ENCODE data around the gene SLC37A3.

GRCh38 chr7:140348161-140348849 is 50.0 kb downstream of the SLC37A3 start:
- TF ChIP-seq POLR2AphosphoS5 (IDR thresholded peaks at IDR 0.05; ENCODE audit: low read depth, low read length), result no peak
- TF ChIP-seq, protein P1, sequence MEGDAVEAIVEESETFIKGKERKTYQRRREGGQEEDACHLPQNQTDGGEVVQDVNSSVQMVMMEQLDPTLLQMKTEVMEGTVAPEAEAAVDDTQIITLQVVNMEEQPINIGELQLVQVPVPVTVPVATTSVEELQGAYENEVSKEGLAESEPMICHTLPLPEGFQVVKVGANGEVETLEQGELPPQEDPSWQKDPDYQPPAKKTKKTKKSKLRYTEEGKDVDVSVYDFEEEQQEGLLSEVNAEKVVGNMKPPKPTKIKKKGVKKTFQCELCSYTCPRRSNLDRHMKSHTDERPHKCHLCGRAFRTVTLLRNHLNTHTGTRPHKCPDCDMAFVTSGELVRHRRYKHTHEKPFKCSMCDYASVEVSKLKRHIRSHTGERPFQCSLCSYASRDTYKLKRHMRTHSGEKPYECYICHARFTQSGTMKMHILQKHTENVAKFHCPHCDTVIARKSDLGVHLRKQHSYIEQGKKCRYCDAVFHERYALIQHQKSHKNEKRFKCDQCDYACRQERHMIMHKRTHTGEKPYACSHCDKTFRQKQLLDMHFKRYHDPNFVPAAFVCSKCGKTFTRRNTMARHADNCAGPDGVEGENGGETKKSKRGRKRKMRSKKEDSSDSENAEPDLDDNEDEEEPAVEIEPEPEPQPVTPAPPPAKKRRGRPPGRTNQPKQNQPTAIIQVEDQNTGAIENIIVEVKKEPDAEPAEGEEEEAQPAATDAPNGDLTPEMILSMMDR (IDR thresholded peaks at IDR 0.05), result no peak
